IPS-18a (cell line): ENCODE results near the gene DCC.
"Not testable (repeated sequence)": the region's sequence is repeated elsewhere in the genome, so short reads cannot be mapped to it uniquely, and the experiment has no call there.

ENCODE experiments used
- H3K27ac ChIP-seq: one replicate; pipeline ENCODE4 v1.5.1; 2013; ENCODE audit warnings: low read length
- H3K27me3 ChIP-seq: one replicate; pipeline ENCODE4 v1.6.1; 2013; ENCODE audit warnings: mild to moderate bottlenecking, low read length; ENCODE audit not compliant: control insufficient read depth, insufficient read depth
- H3K36me3 ChIP-seq: one replicate; pipeline ENCODE4 v1.6.1; 2013; ENCODE audit warnings: low read depth, low read length; ENCODE audit not compliant: control insufficient read depth
- H3K4me1 ChIP-seq: one replicate; pipeline ENCODE4 v1.6.1; 2013; ENCODE audit warnings: low read depth, low read length; ENCODE audit not compliant: control insufficient read depth
- H3K4me3 ChIP-seq: one replicate; pipeline ENCODE4 v1.5.1; 2013; ENCODE audit warnings: low read length
- H3K9ac ChIP-seq: one replicate; pipeline ENCODE4 v1.6.1; 2013; ENCODE audit warnings: mild to moderate bottlenecking, low read length, moderate library complexity
- H3K9me3 ChIP-seq: one replicate; pipeline ENCODE4 v1.6.1; 2013; ENCODE audit warnings: low read depth, low read length; ENCODE audit not compliant: control insufficient read depth

DCC gene

GRCh38 chr18:52349498-52349897 lies 9.5 kb downstream of the DCC start:
- no peaks in the 10 kb centered on the region for H3K27me3 ChIP-seq
- no peak overlapping the region for H3K9ac ChIP-seq
- H3K4me3 ChIP-seq: no peak overlapping the region
- no peaks in the 10 kb centered on the region for H3K9me3 ChIP-seq
- H3K27ac ChIP-seq: no peak overlapping the region
- H3K36me3 ChIP-seq: no peaks in the 10 kb centered on the region
- H3K4me1 ChIP-seq: no peaks in the 10 kb centered on the region

GRCh38 chr18:52352920-52353319 lies 12.9 kb downstream of the DCC start:
- no peak overlapping the region for H3K27ac ChIP-seq
- H3K4me1 ChIP-seq: no peaks in the 10 kb centered on the region
- H3K9me3 ChIP-seq: no peaks in the 10 kb centered on the region
- no peak overlapping the region for H3K4me3 ChIP-seq
- no peaks in the 10 kb centered on the region for H3K27me3 ChIP-seq
- no peaks in the 10 kb centered on the region for H3K36me3 ChIP-seq
- no peak overlapping the region for H3K9ac ChIP-seq

GRCh38 chr18:52353589-52353988 lies 13.6 kb downstream of the DCC start:
- Histone ChIP-seq H3K27me3 (no peaks in the 10 kb centered on the region), H3K9me3 (no peaks in the 10 kb centered on the region), H3K4me3 (no peak overlapping the region), H3K9ac (no peak overlapping the region), H3K4me1 (no peaks in the 10 kb centered on the region), H3K36me3 (no peaks in the 10 kb centered on the region), H3K27ac (no peak overlapping the region)

GRCh38 chr18:52363861-52364260 lies 23.9 kb downstream of the DCC start:
- no peak overlapping the region for H3K4me3 ChIP-seq
- H3K27ac ChIP-seq: no peak overlapping the region
- H3K36me3 ChIP-seq: no peaks in the 10 kb centered on the region
- no peak overlapping the region for H3K9ac ChIP-seq
- no peaks in the 10 kb centered on the region for H3K9me3 ChIP-seq
- no peaks in the 10 kb centered on the region for H3K4me1 ChIP-seq
- H3K27me3 ChIP-seq: no peaks in the 10 kb centered on the region

- not testable (repeated sequence) for H3K9me3 ChIP-seq, H3K27ac ChIP-seq, H3K9ac ChIP-seq, H3K36me3 ChIP-seq, H3K4me3 ChIP-seq, H3K4me1 ChIP-seq, H3K27me3 ChIP-seq
Measured at GRCh38 chr18:52366851-52367250, 26.9 kb downstream of the DCC start.

GRCh38 chr18:52367953-52368742 lies 28.2 kb downstream of the DCC start:
- no peaks in the 10 kb centered on the region for H3K36me3 ChIP-seq
- no peak overlapping the region for H3K4me3 ChIP-seq
- H3K4me1 ChIP-seq: no peaks in the 10 kb centered on the region
- no peak overlapping the region for H3K9ac ChIP-seq
- H3K27ac ChIP-seq: no peak overlapping the region
- no peaks in the 10 kb centered on the region for H3K27me3 ChIP-seq
- no peaks in the 10 kb centered on the region for H3K9me3 ChIP-seq

- Histone ChIP-seq H3K4me1 (no peaks in the 10 kb centered on the region), H3K27me3 (no peaks in the 10 kb centered on the region), H3K27ac (no peak overlapping the region)
Measured at GRCh38 chr18:52370841-52371240, 30.8 kb downstream of the DCC start.

GRCh38 chr18:52376104-52376503 lies 36.1 kb downstream of the DCC start:
- Histone ChIP-seq H3K27ac (no peak overlapping the region), H3K27me3 (no peaks in the 10 kb centered on the region), H3K9me3 (no peaks in the 10 kb centered on the region), H3K9ac (no peak overlapping the region), H3K4me3 (no peak overlapping the region), H3K4me1 (no peaks in the 10 kb centered on the region), H3K36me3 (no peaks in the 10 kb centered on the region)

More at GRCh38 chr18:52370841-52371240, 30.8 kb downstream of the DCC start:
- no peak overlapping the region for H3K9ac ChIP-seq
- H3K36me3 ChIP-seq: no peaks in the 10 kb centered on the region
- no peak overlapping the region for H3K4me3 ChIP-seq
- no peaks in the 10 kb centered on the region for H3K9me3 ChIP-seq

GRCh38 chr18:52377094-52377493 lies 37.1 kb downstream of the DCC start:
- H3K4me3 ChIP-seq: no peak overlapping the region
- no peak overlapping the region for H3K27ac ChIP-seq
- no peaks in the 10 kb centered on the region for H3K27me3 ChIP-seq
- no peaks in the 10 kb centered on the region for H3K4me1 ChIP-seq
- no peaks in the 10 kb centered on the region for H3K9me3 ChIP-seq
- no peaks in the 10 kb centered on the region for H3K36me3 ChIP-seq
- H3K9ac ChIP-seq: no peak overlapping the region

GRCh38 chr18:52386306-52386705 lies 46.3 kb downstream of the DCC start:
- no peaks in the 10 kb centered on the region for H3K36me3 ChIP-seq
- no peaks in the 10 kb centered on the region for H3K4me1 ChIP-seq
- no peak overlapping the region for H3K27ac ChIP-seq
- H3K9me3 ChIP-seq: no peaks in the 10 kb centered on the region
- no peaks in the 10 kb centered on the region for H3K27me3 ChIP-seq
- no peak overlapping the region for H3K4me3 ChIP-seq
- no peak overlapping the region for H3K9ac ChIP-seq

GRCh38 chr18:52387175-52387574 lies 47.2 kb downstream of the DCC start:
- H3K9ac ChIP-seq: no peak overlapping the region
- no peak overlapping the region for H3K4me3 ChIP-seq
- no peaks in the 10 kb centered on the region for H3K36me3 ChIP-seq
- H3K9me3 ChIP-seq: no peaks in the 10 kb centered on the region
- H3K27ac ChIP-seq: no peak overlapping the region
- no peaks in the 10 kb centered on the region for H3K4me1 ChIP-seq
- no peaks in the 10 kb centered on the region for H3K27me3 ChIP-seq

- no peaks in the 10 kb centered on the region for H3K4me1 ChIP-seq
- no peaks in the 10 kb centered on the region for H3K36me3 ChIP-seq
- no peaks in the 10 kb centered on the region for H3K9me3 ChIP-seq
- H3K27ac ChIP-seq: no peak overlapping the region
- no peaks in the 10 kb centered on the region for H3K27me3 ChIP-seq
- no peak overlapping the region for H3K9ac ChIP-seq
- H3K4me3 ChIP-seq: no peak overlapping the region
Measured at GRCh38 chr18:52391810-52392559, 52.0 kb downstream of the DCC start.
